Measurements from ENCODE around the gene NLRP6. TPM values are rescaled to one million over a fixed set of nuclear protein-coding genes. Genes with fewer than 3 reads are reported as not detected.
"Not testable (repeated sequence)": the region's sequence is repeated elsewhere in the genome, so short reads cannot be mapped to it uniquely, and the experiment has no call there.

NLRP6 gene
- total RNA-seq, 1 donor from 2014 or later = not detected

DNA sequence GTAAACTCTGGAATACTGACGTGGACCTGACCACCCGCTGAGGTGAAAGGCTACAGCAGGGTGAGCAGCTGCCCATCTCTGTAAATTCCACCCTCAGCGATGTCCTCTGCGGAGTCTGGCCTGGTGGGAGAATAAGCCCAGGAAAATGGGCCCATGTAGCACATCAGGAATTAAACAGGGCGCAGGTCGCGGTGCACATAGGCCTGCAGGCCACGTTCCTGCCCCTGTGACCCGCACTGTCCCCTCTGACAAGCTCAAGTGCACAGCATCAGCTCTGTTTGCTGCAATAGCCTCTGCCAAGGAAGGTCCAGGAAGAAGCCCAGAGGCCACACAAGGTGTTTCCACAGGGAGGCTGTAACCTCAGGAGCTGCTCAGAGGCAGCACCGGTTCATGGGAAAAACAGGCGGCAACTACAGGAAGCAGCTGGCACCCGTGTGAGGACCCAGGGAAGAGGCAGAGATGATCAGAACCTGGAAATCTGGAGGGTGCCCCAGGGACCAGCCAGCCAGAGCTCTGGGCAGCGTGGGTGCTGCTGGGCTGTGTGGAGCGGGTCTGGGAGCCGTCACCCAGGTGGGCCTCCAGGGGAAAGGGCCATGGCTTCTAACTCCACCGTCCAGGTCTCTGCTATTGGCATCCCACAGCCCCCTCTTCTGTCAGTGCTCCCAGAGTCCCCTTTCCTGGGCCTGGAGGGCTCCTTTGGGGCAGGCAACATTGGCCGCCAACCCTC lies 28.6 kb downstream of the NLRP6 start:
- no peak for DNase-seq (ENCODE audit: low read depth in 2 of 2)

GRCh38 chr11:307766-308708 lies 29.8 kb downstream of the NLRP6 start, which contains the start of gene IFITM2:
TSS of gene IFITM2 (plus strand) at chr11:307816. CDS start at chr11:308193, 377 bp downstream.
- DNase-seq (ENCODE audit: low read depth in 2 of 2) = peak; percentile 71 to 77

GRCh38 chr11:308740-309665 lies 30.8 kb downstream of the NLRP6 start:
- DNase-seq (ENCODE audit: low read depth in 2 of 2) = not testable (repeated sequence)

DNA sequence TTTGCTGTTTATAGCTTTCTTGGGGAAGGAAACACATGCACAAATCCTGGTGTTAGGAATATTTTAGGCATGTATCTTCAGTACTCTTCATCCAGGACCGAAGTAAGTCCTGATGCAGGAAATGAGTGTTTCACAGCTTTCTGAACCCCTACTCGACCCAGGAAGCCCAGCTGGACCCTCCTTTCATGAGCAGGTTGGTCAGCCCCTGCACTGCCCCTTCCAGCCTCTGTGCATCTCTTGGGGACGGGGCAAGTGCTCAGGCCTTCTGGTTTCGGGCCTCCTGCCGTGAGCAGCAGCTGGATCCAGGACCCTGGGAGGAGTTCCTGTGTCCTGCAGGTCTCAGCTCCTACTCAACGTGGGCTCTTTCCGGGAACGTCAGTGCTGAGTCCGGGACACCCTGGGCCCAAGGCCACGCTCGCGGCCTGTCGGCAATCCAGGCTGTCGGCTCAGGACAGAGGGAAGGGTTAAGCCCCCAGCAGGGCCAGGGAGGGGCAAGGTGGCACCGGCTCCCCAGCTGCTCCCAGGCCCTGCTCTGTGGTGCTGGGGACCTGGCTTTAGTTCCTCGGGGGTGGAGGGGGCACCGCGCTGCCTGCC lies 31.9 kb downstream of the NLRP6 start:
- DNase-seq (ENCODE audit: low read depth in 2 of 2) = peak in 1 of 2 donors; percentile 28

GRCh38 chr11:311013-311748 lies 33.0 kb downstream of the NLRP6 start:
- not testable (repeated sequence) for DNase-seq (ENCODE audit: low read depth in 2 of 2)

DNA sequence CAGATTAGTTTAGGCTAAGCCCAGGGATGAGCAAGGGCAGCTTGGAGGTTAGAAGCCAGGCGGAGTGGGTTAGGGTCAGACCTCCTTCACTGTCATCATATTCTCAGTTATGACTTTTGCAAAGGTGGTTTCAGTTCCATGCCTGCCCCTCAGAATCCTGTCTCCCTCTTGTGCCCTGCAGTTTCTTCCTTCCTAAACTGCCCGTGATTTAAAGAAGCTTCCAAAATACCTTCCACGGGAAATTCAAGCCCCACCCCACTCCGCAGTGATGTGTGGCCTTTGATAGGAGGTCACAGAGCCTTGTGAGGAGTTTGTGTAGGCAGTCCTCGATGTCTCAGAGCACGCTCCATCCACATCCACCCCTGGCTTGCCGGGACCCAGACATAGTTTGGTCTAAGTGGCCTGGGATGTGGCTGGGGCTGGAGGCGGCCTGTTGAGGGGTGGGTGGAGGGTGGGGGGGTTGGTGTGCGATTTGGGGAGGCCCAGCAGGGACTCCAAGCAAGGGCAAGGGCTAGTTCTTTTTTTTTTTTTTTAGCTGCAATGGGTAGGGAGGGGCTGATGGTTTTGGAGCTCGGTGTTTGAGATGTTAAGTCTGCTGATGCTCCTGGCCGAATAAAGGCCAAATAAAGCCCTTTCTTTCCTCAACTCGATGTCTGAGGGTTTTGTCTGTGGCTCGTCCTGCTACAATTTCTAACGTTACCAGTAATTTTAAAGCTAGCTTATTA lies 34.0 kb downstream of the NLRP6 start:
- DNase-seq (ENCODE audit: low read depth in 2 of 2) = no peak

GRCh38 chr11:313304-313786 lies 35.1 kb downstream of the NLRP6 start:
- DNase-seq (ENCODE audit: low read depth in 2 of 2) = no peak

DNA sequence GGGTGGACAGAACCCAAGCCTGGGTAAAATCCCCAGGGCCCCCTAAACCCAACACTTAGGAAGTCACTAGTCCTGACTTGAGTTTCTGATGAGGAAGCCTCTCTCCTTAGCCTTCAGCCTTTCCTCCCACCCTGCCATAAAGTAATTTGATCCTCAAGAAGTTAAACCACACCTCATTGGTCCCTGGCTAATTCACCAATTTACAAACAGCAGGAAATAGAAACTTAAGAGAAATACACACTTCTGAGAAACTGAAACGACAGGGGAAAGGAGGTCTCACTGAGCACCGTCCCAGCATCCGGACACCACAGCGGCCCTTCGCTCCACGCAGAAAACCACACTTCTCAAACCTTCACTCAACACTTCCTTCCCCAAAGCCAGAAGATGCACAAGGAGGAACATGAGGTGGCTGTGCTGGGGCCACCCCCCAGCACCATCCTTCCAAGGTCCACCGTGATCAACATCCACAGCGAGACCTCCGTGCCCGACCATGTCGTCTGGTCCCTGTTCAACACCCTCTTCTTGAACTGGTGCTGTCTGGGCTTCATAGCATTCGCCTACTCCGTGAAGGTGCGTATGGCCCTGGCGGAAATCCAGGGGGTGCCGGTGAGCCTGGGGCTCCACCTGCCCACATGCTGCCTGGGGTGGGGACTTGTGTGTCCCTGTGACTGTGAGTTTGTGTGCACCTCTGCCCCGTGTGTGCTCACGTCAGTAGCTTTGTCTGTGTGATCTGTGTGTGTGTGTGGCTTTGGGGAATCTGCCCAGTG lies 35.8 kb downstream of the NLRP6 start, which contains the start of gene IFITM1:
Gene IFITM1 (plus strand): TSS at position 254 of the 767 bp plus-strand sequence. CDS start 131 bp downstream, at position 385.
- peak in 1 of 2 donors; percentile 73 for DNase-seq (ENCODE audit: low read depth in 2 of 2)

- not testable (repeated sequence) for DNase-seq (ENCODE audit: low read depth in 2 of 2)
Measured at GRCh38 chr11:314554-314875, 36.3 kb downstream of the NLRP6 start.

- DNase-seq (ENCODE audit: low read depth in 2 of 2) = no peak
Measured at GRCh38 chr11:315051-315481, 36.9 kb downstream of the NLRP6 start.

GRCh38 chr11:315516-315994 lies 37.3 kb downstream of the NLRP6 start:
- no peak for DNase-seq (ENCODE audit: low read depth in 2 of 2)

- no peak for DNase-seq (ENCODE audit: low read depth in 2 of 2)
Measured at GRCh38 chr11:316031-316701, 38.0 kb downstream of the NLRP6 start.

- DNase-seq (ENCODE audit: low read depth in 2 of 2) = no peak
Measured at GRCh38 chr11:316891-317301, 38.7 kb downstream of the NLRP6 start.

DNA sequence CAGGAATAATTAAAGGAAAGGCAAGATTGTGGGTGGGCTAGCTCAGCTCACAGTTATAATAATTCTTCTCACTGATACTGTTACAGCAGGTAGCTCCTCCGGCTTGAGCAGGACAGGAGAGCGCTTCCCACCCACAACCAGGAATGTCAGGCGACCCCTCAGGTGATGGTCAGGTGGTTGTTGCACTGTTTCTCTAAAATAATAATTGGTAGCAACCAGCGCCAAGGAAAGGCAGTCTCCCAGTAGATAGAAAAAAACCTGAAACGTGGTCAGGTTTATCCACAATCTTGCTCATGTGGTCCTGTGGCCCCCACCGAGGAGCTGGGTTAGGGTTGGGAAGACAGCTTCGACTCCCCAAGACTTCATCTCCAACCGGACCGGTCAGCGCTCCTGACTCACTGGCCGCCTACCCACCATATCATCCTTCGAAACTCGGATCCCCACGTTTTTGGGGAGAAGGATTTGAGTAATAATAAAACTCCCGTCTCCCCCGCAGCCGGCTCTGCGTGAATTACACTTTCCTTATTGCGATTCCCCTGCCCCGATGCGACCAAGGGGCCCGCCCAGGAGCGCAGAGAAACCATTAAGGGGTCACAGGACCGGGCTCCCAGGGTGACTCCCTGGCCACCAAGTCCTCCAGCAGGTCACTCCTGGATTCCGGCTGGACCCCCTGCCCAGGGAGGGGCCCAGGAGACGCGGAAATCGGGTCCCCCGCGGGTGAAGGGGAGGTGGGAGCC lies 39.6 kb downstream of the NLRP6 start:
- not testable (repeated sequence) for DNase-seq (ENCODE audit: low read depth in 2 of 2)

GRCh38 chr11:318405-319120 lies 40.4 kb downstream of the NLRP6 start:
- not testable (repeated sequence) for DNase-seq (ENCODE audit: low read depth in 2 of 2)

Measured in lung microvascular endothelial cell (primary cell).